ENCODE measurements around the gene CPZ.
A peak's percentile ranks its signal among the peaks of the same experiment; 100 is the strongest.

CPZ gene

DNA sequence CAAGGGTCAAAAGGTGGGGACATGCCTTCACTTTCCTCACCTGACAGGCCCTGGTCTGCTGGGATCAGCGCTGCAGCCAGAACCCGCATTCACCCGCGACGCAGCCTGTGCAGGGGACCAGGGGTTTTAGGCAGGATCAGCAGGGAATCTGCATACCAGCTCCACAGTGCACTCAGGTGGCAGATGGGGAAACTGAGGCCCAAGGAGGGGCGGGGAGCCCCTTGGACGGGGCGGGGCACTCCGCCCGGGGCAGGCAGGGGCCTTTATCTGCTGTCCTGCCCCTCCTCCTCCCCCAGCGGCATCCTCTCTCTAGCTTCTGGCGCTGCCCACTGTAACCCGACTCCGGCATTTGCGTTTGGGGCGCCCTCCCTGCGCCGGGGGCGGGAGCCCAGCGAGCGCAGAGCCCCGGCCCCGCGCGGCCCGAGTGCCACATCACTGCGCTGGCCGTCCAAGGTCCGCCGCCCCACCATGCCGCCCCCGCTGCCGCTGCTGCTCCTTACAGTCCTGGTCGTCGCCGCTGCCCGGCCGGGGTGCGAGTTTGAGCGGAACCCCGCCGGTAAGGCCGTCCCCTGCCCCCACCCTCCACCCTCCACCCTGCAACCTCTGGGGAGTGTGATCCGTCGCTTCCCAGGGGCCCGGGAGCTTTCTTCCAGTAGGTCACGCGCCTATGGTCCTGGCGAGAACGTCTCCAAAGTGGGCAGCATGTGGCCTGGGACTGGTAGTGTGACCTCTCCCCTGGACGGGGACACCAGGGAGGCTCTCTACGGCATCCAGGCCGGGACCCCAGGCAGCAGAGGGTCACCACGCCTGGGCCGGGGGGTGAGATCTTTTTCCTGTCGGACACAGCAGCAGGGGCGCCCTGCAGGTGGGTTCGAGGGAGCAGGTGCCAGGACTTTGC, at the start of gene CPZ:
TSS of gene CPZ (plus strand) at position 400 of the 898 bp plus-strand sequence. CDS start at position 469, 69 bp downstream.
- no peak for DNase-seq (ENCODE audit: low spot score)

DNA sequence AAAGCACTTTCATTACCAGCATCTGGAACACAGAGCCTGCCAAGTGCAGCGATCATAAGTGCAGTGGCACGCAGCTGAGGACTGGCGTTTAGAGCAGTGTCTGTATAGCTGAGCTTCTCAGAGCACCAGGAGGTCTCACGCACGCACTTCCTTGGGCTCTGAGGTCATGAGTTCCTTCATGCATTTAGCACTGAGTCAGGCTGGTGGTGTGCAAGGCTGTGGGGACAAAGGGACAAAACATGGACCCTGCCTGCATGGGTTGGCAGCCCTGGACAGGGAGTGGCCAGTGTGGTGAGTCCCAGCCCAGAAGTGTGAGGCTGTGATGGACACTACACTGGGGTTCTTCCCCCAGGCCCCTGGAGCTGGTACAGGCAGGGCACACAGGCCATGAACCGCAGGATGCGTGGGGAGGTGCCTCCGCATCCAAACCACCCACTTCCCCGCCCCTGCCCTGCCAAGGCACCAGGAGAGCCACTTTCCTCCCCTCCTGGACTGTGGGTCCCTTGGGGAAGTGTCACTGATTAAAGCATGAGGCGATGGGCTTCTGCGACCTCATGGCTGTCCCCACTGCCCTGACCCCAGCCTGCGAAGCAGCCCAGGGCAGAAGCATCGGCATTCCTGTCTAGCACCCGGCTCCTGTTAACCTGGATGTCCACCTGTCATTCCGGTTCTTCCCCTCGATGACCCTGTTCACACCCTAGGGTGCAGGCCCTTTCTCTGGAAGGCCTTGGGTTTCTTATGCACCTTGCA, 49.6 kb upstream of the CPZ start:
- DNase-seq (ENCODE audit: low spot score), result no peak

DNA sequence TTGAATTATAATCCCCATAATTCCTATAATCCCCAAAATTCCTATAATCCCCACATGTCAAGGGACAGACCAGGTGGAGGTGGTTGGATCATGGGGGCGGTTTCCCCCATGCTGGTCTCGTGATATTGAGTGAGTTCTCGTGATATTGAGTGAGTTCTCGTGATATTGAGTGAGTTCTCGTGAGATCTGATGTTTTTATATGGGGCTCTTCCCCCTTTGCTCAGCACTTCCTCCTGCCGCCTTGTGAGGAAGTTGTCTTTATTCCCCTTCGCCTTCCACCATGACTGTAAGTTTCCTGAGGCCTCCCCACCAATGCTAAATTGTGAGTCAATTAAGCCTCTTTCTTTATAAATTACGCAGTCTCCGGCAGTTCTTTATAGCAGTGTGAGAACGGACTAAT, 48.9 kb upstream of the CPZ start:
- DNase-seq (ENCODE audit: low spot score), result no peak

DNA sequence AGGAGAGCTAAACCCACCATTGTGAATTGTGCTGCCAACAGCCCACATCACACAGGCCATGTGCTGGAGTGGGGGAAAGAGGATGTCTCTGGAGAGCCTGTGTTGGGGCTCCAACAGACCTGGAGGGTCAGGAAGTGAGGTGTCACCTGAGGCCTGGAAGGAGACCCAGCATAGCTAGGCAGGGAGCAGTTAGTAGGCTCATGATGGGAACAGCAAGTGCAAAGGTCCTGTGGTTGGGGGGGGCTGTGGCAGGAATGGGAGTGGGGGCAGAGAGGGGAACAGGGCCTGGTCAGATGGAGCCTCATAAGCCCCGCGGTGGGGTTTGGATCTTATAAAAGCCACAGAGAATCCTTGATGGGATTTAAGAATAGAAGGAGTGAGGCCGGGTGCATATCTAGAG, 48.3 kb upstream of the CPZ start:
- no peak for DNase-seq (ENCODE audit: low spot score)

GRCh38 chr4:8544741-8545438, 47.7 kb upstream of the CPZ start:
- no peak for DNase-seq (ENCODE audit: low spot score)

DNA sequence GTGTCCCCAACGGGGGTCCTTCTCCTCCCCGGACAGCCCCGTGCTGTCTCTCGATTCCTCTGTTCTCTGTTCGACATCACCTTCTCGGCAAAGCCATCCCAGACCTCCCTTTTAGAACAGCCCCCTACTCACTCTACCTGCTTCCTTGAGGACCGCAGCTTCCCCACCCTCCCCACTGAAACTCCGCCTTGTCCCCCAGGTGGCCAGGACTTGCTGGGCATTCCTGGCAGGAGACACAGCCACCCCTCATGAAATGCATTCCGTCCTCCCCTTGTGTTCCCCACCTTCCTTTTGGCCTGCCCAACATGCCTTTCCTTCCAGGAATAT, 47.2 kb upstream of the CPZ start:
- no peak for DNase-seq (ENCODE audit: low spot score)

- no peak for DNase-seq (ENCODE audit: low spot score)
Observed at GRCh38 chr4:8546766-8547107, 45.8 kb upstream of the CPZ start.

GRCh38 chr4:8547108-8547911, 45.3 kb upstream of the CPZ start:
- peak; percentile 43 for DNase-seq (ENCODE audit: low spot score)

DNA sequence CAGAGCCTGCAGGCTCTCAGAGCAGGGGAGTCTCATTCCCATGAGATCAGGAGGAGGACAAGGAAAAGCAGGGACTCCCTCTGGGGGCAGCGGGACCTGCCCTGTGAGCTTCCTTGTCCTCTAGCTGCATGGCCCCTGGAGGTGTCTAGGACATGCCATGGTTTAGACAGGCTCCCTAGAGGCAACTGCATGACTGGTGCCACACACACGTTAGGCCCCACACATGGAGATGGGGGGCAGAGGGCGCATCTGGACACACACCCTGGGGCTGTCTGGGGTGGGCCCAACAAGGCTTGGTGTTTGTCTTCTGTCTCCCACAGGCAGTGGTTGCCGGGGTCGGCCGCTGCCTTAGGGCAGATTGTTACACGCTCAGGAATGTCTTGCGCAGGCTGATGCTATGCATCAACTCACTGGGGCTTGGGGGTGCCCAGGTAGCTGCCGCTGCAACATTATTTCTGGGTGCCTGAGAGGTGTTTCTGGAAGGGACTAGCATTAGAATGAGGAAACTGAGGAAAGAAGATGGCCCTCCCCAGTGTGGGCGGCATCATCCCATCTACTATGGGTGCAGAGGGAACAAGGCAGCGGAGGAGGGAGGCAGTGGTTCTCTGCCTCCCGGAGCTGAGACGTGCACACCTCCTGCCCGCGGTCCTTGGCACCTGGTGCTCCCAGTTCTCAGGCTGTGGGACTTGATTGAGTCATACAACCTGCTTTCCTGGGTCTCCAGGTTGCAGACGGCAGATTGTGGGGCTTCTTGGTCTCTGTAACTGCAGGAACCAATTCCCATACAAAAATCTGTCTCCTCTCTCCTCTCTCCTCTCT, 44.4 kb upstream of the CPZ start:
- DNase-seq (ENCODE audit: low spot score), result no peak

- DNase-seq (ENCODE audit: low spot score), result no peak
Observed at GRCh38 chr4:8548731-8549351, 43.7 kb upstream of the CPZ start.

DNA sequence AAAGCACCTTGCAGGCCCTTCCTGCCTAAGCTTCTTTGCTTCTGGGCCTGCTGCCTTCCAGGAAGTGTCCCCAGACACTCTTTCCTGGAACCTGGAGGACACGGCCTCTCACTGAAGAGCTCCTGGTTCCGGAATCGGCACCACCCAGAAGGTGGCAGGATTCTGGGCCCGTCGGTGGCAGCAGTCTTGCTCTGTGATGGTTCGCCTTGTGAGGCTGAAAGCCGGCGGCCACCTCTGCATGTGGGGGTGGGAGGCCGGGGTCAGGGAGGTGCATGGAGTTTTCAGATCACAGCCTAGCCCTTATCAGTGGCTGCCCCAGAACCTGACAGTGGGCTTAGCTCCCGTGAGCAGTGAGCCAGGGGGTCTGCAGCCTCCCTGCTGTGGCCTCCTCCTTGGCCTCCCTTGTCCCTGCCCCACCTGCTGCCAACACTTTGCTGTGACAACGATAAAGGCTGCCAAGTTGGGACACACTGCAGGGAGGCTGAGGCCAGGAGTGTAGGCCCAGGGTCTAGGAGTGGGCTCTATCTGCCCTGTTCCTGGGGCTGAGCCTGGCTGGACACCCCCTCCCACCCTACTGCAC, 43.1 kb upstream of the CPZ start:
- DNase-seq (ENCODE audit: low spot score), result no peak

GRCh38 chr4:8550691-8551090, 41.9 kb upstream of the CPZ start:
- no peak for DNase-seq (ENCODE audit: low spot score)

GRCh38 chr4:8552024-8552423, 40.5 kb upstream of the CPZ start:
- DNase-seq (ENCODE audit: low spot score), result no peak

DNA sequence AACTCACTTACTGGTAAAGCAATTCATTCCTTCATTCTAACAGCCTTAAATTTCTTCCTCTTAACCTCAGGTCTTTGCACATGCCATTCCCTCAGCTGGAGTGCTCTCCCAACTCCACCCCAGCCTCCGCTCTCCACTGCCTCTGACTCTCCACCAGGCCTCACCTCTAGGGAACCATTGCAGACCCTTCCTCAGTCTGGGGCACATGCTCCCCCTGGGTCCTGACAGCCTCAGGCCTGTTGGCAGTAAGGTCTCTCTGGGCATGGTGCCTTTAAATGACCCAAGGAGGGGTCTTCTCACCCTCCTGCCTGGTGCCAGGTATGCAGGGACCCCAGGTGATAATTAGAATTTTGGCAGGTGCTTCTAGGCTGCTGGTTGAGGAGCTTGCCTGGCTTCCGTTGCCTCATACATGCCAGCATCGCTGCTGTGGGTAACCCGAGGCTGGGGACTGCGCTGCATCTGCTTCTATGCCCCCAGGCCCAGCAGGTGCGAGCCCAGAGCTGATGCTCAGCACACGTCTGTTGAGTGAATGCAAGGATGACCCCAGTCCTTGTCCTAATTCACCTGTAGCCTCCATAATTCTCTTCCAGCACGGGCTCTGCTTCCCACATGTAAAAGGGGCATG, 39.9 kb upstream of the CPZ start:
- no peak for DNase-seq (ENCODE audit: low spot score)

- DNase-seq (ENCODE audit: low spot score), result no peak
Observed at GRCh38 chr4:8553216-8553615, 39.3 kb upstream of the CPZ start.

GRCh38 chr4:8553991-8554405, 38.6 kb upstream of the CPZ start:
- DNase-seq (ENCODE audit: low spot score), result no peak

- DNase-seq (ENCODE audit: low spot score), result no peak
Observed at GRCh38 chr4:8554555-8555100, 37.9 kb upstream of the CPZ start.

DNA sequence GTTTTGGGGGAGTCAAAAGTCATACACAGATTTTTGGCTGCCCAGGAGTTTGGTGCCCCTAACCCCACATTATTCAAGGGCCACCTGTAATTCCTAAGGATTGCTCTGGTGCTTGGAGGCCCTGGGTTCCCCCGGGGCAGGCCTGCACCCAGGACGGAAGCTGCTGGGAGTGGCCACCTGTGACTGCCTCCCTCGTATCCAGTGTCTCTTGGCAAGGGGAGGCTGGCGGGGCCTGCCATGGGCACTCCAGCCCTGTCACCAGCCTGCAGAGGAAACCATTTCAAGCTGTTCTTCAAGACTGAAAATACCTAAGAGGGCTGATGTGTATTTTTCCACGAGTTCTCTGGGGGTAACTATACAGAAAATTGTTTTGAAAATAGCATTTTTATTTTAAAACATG, 36.8 kb upstream of the CPZ start:
- DNase-seq (ENCODE audit: low spot score), result no peak

DNA sequence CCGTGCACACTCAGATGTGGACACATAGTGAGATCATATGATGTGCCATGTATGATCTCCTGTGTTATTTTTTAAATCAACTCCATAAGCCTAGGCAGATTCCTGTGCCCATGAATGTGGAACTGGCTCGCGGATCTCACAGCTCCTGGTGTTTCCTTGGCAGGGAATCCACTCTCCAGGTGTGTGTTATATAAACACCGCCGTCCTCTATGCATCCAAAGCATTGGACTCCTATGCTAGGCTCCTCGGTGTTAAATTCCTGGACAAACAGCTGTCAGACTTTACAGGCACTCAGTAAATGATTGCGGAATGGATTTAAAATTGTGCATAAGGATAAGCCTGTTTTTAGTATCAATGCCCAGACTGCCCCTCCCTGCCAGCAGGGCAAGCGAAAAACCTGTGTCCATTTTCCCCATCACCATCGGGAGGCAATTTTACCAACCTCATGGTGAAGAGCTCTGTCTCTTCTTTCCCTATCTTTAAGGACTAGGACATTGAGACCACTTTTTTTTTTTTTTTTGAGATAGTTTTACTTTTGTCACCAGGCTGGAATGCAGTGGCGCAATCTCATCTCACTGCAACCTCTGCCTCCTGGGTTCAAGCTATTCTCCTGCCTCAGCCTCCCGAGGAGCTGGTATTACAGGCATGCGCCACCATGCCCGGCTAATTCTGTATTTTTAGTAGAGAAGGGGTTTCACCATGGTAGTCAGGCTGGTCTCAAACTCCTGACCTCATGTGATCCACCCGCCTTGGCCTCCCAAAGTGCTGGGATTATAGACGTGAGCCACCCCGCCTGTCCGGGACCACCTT, 36.0 kb upstream of the CPZ start:
- no peak for DNase-seq (ENCODE audit: low spot score)

Data from HuH-7 (cell line).